MG63 (cell line): Measurements from ENCODE around the gene SLC17A2. TPM values are rescaled to one million over a fixed set of nuclear protein-coding genes. Genes with fewer than 3 reads are reported as not detected.
"Not testable (repeated sequence)": the region's sequence is repeated elsewhere in the genome, so short reads cannot be mapped to it uniquely, and the experiment has no call there.

Experiments used
- DNase-seq: peaks from one replicate; pipeline ENCODE4 v3.0.0-alpha.2; 2020
- H3K27me3 ChIP-seq: fragments of 250-450 bp; sonication (Bioruptor Pico); 2 replicates; pipeline ENCODE4 v1.5.1; 2020; ENCODE audit warnings: mild to moderate bottlenecking, moderate library complexity
- H3K36me3 ChIP-seq: fragments of 250-450 bp; sonication (Bioruptor Pico); 2 replicates; pipeline ENCODE4 v1.5.1; 2020; ENCODE audit warnings: mild to moderate bottlenecking, moderate library complexity
- H3K4me3 ChIP-seq: fragments of 250-450 bp; sonication (Bioruptor Pico); 2 replicates; pipeline ENCODE4 v1.5.1; 2020; ENCODE audit warnings: mild to moderate bottlenecking, moderate library complexity
- H3K9me3 ChIP-seq: fragments of 250-450 bp; sonication (Bioruptor Pico); 2 replicates; pipeline ENCODE4 v1.5.1; 2020; ENCODE audit warnings: mild to moderate bottlenecking, moderate library complexity
- total RNA-seq: library from RNA; depleted of rRNA; stranded (reverse); fragments of >200 nt; shearing (Covaris generic); gene quantifications from 2 replicates; pipeline ENCODE4 v1.2.3, GENCODE V29; 2014; ENCODE audit warnings: low replicate concordance

Gene SLC17A2
- total RNA-seq, 1 experiment from 2014 or later: not detected

GRCh38 chr6:25934735-25935313 lies 4.3 kb upstream of the SLC17A2 start:
- no peak for DNase-seq
- Histone ChIP-seq H3K27me3 (no peaks in the 10 kb centered on the region), H3K9me3 (no peaks in the 10 kb centered on the region), H3K36me3 (no peaks in the 10 kb centered on the region), H3K4me3 (no peak overlapping the region)

- no peaks in the 10 kb centered on the region for H3K9me3 ChIP-seq
- no peak for DNase-seq
Measured at GRCh38 chr6:25934156-25934555, 3.7 kb upstream of the SLC17A2 start.

GRCh38 chr6:25931411-25931709 lies 869 bp upstream of the SLC17A2 start:
- H3K36me3 ChIP-seq: no peaks in the 10 kb centered on the region
- no peaks in the 10 kb centered on the region for H3K9me3 ChIP-seq
- H3K27me3 ChIP-seq: no peaks in the 10 kb centered on the region
- no peak overlapping the region for H3K4me3 ChIP-seq
- no peak for DNase-seq

More at GRCh38 chr6:25934156-25934555, 3.7 kb upstream of the SLC17A2 start:
- no peak overlapping the region for H3K4me3 ChIP-seq
- no peaks in the 10 kb centered on the region for H3K27me3 ChIP-seq
- no peaks in the 10 kb centered on the region for H3K36me3 ChIP-seq

- H3K36me3 ChIP-seq, H3K27me3 ChIP-seq, H3K9me3 ChIP-seq, DNase-seq, H3K4me3 ChIP-seq: not testable (repeated sequence)
Measured at GRCh38 chr6:25929785-25930184, 706 bp downstream of the SLC17A2 start.

GRCh38 chr6:25928562-25929324 lies 1.7 kb downstream of the SLC17A2 start:
- Histone ChIP-seq H3K27me3 (no peaks in the 10 kb centered on the region), H3K4me3 (no peak overlapping the region), H3K9me3 (no peaks in the 10 kb centered on the region), H3K36me3 (no peaks in the 10 kb centered on the region)
- no peak for DNase-seq

- Histone ChIP-seq H3K27me3 (no peaks in the 10 kb centered on the region), H3K9me3 (no peaks in the 10 kb centered on the region), H3K4me3 (no peak overlapping the region), H3K36me3 (no peaks in the 10 kb centered on the region)
- DNase-seq: peak; percentile 5
Measured at GRCh38 chr6:25927756-25928216, 2.7 kb downstream of the SLC17A2 start.

- DNase-seq: no peak
- no peaks in the 10 kb centered on the region for H3K9me3 ChIP-seq
- no peaks in the 10 kb centered on the region for H3K27me3 ChIP-seq
- no peak overlapping the region for H3K4me3 ChIP-seq
- no peaks in the 10 kb centered on the region for H3K36me3 ChIP-seq
Measured at GRCh38 chr6:25927178-25927577, 3.3 kb downstream of the SLC17A2 start.

- no peaks in the 10 kb centered on the region for H3K36me3 ChIP-seq
- no peak for DNase-seq
- no peaks in the 10 kb centered on the region for H3K27me3 ChIP-seq
- H3K4me3 ChIP-seq: no peak overlapping the region
- no peaks in the 10 kb centered on the region for H3K9me3 ChIP-seq
Measured at GRCh38 chr6:25925876-25926275, 4.6 kb downstream of the SLC17A2 start.

GRCh38 chr6:25922301-25922700 lies 8.2 kb downstream of the SLC17A2 start:
- H3K27me3 ChIP-seq: no peaks in the 10 kb centered on the region
- no peaks in the 10 kb centered on the region for H3K36me3 ChIP-seq
- H3K4me3 ChIP-seq: no peak overlapping the region
- peak; percentile 18 for DNase-seq
- no peaks in the 10 kb centered on the region for H3K9me3 ChIP-seq

GRCh38 chr6:25921525-25922203 lies 8.8 kb downstream of the SLC17A2 start:
- Histone ChIP-seq H3K4me3 (no peak overlapping the region), H3K36me3 (no peaks in the 10 kb centered on the region), H3K9me3 (no peaks in the 10 kb centered on the region), H3K27me3 (no peaks in the 10 kb centered on the region)
- DNase-seq: no peak

GRCh38 chr6:25919657-25920056 lies 10.8 kb downstream of the SLC17A2 start:
- DNase-seq: no peak
- Histone ChIP-seq H3K36me3 (no peaks in the 10 kb centered on the region), H3K4me3 (no peak overlapping the region), H3K9me3 (no peaks in the 10 kb centered on the region), H3K27me3 (no peaks in the 10 kb centered on the region)

GRCh38 chr6:25918083-25918683 lies 12.3 kb downstream of the SLC17A2 start:
- Histone ChIP-seq H3K9me3 (no peaks in the 10 kb centered on the region), H3K4me3 (no peak overlapping the region)
- DNase-seq: no peak

GRCh38 chr6:25916789-25917490 lies 13.6 kb downstream of the SLC17A2 start:
- Histone ChIP-seq H3K9me3 (no peaks in the 10 kb centered on the region), H3K27me3 (no peaks in the 10 kb centered on the region), H3K36me3 (no peaks in the 10 kb centered on the region), H3K4me3 (no peak overlapping the region)
- no peak for DNase-seq

More at GRCh38 chr6:25918083-25918683, 12.3 kb downstream of the SLC17A2 start:
- Histone ChIP-seq H3K36me3 (no peaks in the 10 kb centered on the region), H3K27me3 (no peaks in the 10 kb centered on the region)

- no peak for DNase-seq
- Histone ChIP-seq H3K27me3 (no peaks in the 10 kb centered on the region), H3K4me3 (no peak overlapping the region), H3K9me3 (no peaks in the 10 kb centered on the region), H3K36me3 (no peaks in the 10 kb centered on the region)
Measured at GRCh38 chr6:25916330-25916729, 14.2 kb downstream of the SLC17A2 start.

- Histone ChIP-seq H3K9me3 (no peaks in the 10 kb centered on the region), H3K27me3 (no peaks in the 10 kb centered on the region), H3K36me3 (no peaks in the 10 kb centered on the region), H3K4me3 (no peak overlapping the region)
- DNase-seq: no peak
Measured at GRCh38 chr6:25913741-25914140, 16.8 kb downstream of the SLC17A2 start.

GRCh38 chr6:25911351-25911750 lies 19.1 kb downstream of the SLC17A2 start:
- no peaks in the 10 kb centered on the region for H3K9me3 ChIP-seq
- DNase-seq: no peak
- no peaks in the 10 kb centered on the region for H3K36me3 ChIP-seq
- no peak overlapping the region for H3K4me3 ChIP-seq
- no peaks in the 10 kb centered on the region for H3K27me3 ChIP-seq
